Smooth muscle cell (in vitro differentiated cells): ENCODE data around the gene SERPINB10. TPM values are rescaled to one million over a fixed set of nuclear protein-coding genes. Genes with fewer than 3 reads are reported as not detected.

Experiments used
- DNase-seq: peaks from one replicate; lab custom pipeline; 2025; ENCODE audit not compliant: unreplicated experiment; lab: John Stamatoyannopoulos, UW
- H2AFZ ChIP-seq: fragments of 200-600 bp; sonication (generic); 2 replicates; pipeline ENCODE4 v1.6.0; 2016; ENCODE audit warnings: antibody characterized with exemption, low read depth, mild to moderate bottlenecking
- H3F3A ChIP-seq: fragments of 200-600 bp; sonication (generic); 2 replicates; pipeline ENCODE4 v1.6.0; 2017; ENCODE audit warnings: antibody characterized with exemption, low read depth
- H3K27ac ChIP-seq: fragments of 200-600 bp; sonication (generic); 2 replicates; pipeline ENCODE4 v1.5.1; 2016; ENCODE audit warnings: low read depth, mild to moderate bottlenecking
- H3K27me3 ChIP-seq: fragments of 200-600 bp; sonication (generic); 2 replicates; pipeline ENCODE4 v1.6.1; 2016; ENCODE audit warnings: low read depth, mild to moderate bottlenecking
- H3K36me3 ChIP-seq: fragments of 200-600 bp; sonication (generic); 2 replicates; pipeline ENCODE4 v1.5.1; 2016; ENCODE audit warnings: low read depth
- H3K4me1 ChIP-seq: fragments of 200-600 bp; sonication (generic); 2 replicates; pipeline ENCODE4 v1.5.1; 2016; ENCODE audit warnings: low read depth
- H3K4me2 ChIP-seq: fragments of 200-600 bp; sonication (generic); 2 replicates; pipeline ENCODE4 v1.6.0; 2016; ENCODE audit warnings: mild to moderate bottlenecking
- H3K4me3 ChIP-seq: fragments of 200-600 bp; sonication (generic); 2 replicates; pipeline ENCODE4 v1.5.1; 2016; ENCODE audit warnings: mild to moderate bottlenecking
- H3K79me2 ChIP-seq: fragments of 200-600 bp; sonication (generic); 2 replicates; pipeline ENCODE4 v1.6.0; 2016; ENCODE audit warnings: low read depth, mild to moderate bottlenecking
- H3K9ac ChIP-seq: fragments of 200-600 bp; sonication (generic); 2 replicates; pipeline ENCODE4 v1.6.0; 2016; ENCODE audit warnings: low read depth
- H3K9me3 ChIP-seq: fragments of 200-600 bp; sonication (generic); replicated peaks from 2 replicates; pipeline ENCODE4 v1.5.1; 2016; ENCODE audit warnings: low read depth
- H4K20me1 ChIP-seq: fragments of 200-600 bp; sonication (generic); 2 replicates; pipeline ENCODE4 v1.6.0; 2016; ENCODE audit warnings: low read depth
- WGBS: methylation state at CpG from one replicate; pipeline ENCODE4 v1.1.7; 2016; ENCODE audit warnings: low lambda C conversion rate; 5-methylcytosine and 5-hydroxymethylcytosine counted together
- polyA plus RNA-seq: library from polyadenylated mRNA; unstranded; fragments of >200 nt; fragmentation: Nextera tagmentation; extraction: Ambion mirVana; gene quantifications from 2 replicates; pipeline ENCODE4 v1.2.1, GENCODE V29; 2016
- total RNA-seq: library from RNA; depleted of rRNA; stranded (reverse); fragments of >200 nt; gene quantifications from 2 replicates; pipeline ENCODE4 v1.2.3, GENCODE V29; 2014
- TF ChIP-seq, protein P1 (sequence below): fragments of 200-600 bp; sonication (generic); IDR thresholded peaks from 2 replicates; pipeline ENCODE4 v1.5.1; 2017; ENCODE audit warnings: borderline replicate concordance, mild to moderate bottlenecking, antibody characterized with exemption; ENCODE audit not compliant: insufficient read depth, poor library complexity, severe bottlenecking

SERPINB10 gene
- total and polyA plus RNA-seq, 2 experiments from 2014 or later: 0.31 TPM; not detected in 1

DNA sequence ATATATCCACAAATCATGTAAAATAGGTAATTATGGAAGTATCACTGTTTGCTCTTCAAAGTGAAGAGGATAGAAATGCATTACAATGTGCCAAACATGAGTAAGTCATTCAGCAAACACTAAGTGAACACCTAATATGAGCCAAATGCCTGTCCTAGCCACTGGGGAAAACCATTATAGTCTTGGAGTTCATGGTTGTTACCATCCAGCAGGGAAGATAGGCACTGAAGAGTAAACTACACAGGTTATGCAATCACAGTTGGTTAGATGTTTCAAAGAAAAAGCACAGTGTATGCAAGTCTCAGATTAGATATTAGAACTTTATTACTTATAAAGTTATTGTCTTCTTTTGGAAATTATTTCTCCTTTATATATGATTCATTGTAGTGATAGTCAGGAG is 24.1 kb upstream of the SERPINB10 start:
- H3K79me2 ChIP-seq: no peaks in the 10 kb centered on the region
- no peak for DNase-seq
- H3K4me3 ChIP-seq: no peak overlapping the region
- H4K20me1 ChIP-seq: no peaks in the 10 kb centered on the region
- H3K36me3 ChIP-seq: no peaks in the 10 kb centered on the region
- H3F3A ChIP-seq: no peaks in the 10 kb centered on the region
- H3K27me3 ChIP-seq: no peaks in the 10 kb centered on the region
- H3K9ac ChIP-seq: no peak overlapping the region
- H2AFZ ChIP-seq: no peak overlapping the region
- H3K9me3 ChIP-seq: no peaks in the 10 kb centered on the region
- peaks cover 5% of the 10 kb centered on the region for H3K4me1 ChIP-seq
- no peak overlapping the region for H3K27ac ChIP-seq
- no peak overlapping the region for H3K4me2 ChIP-seq
- TF ChIP-seq, protein P1, sequence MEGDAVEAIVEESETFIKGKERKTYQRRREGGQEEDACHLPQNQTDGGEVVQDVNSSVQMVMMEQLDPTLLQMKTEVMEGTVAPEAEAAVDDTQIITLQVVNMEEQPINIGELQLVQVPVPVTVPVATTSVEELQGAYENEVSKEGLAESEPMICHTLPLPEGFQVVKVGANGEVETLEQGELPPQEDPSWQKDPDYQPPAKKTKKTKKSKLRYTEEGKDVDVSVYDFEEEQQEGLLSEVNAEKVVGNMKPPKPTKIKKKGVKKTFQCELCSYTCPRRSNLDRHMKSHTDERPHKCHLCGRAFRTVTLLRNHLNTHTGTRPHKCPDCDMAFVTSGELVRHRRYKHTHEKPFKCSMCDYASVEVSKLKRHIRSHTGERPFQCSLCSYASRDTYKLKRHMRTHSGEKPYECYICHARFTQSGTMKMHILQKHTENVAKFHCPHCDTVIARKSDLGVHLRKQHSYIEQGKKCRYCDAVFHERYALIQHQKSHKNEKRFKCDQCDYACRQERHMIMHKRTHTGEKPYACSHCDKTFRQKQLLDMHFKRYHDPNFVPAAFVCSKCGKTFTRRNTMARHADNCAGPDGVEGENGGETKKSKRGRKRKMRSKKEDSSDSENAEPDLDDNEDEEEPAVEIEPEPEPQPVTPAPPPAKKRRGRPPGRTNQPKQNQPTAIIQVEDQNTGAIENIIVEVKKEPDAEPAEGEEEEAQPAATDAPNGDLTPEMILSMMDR: no peak

GRCh38 chr18:63887424-63887823 is 20.3 kb upstream of the SERPINB10 start, which contains the start of gene SERPINB2:
Gene SERPINB2, plus strand, starts transcription at chr18:63887705. Its CDS starts 3,740 bp downstream, at chr18:63891445.
- WGBS: 36% methylated on average over 1 of the region's 1 CpG
- no peaks in the 10 kb centered on the region for H3K9me3 ChIP-seq
- no peak for DNase-seq
- peaks cover under 1% of the 10 kb centered on the region for H3K4me1 ChIP-seq
- no peak within 1 kb of the TSS for H2AFZ ChIP-seq
- no peaks in the 10 kb centered on the region for H3K36me3 ChIP-seq
- no peaks in the 10 kb centered on the region for H3K79me2 ChIP-seq
- no peak within 1 kb of the TSS for H3K9ac ChIP-seq
- H3K4me3 ChIP-seq: no peak within 1 kb of the TSS
- TF ChIP-seq, protein P1: no peak
- H3F3A ChIP-seq: no peaks in the 10 kb centered on the region
- no peaks in the 10 kb centered on the region for H3K27me3 ChIP-seq
- H3K27ac ChIP-seq: no peak within 1 kb of the TSS
- H4K20me1 ChIP-seq: no peaks in the 10 kb centered on the region
- H3K4me2 ChIP-seq: peak within 1 kb of the TSS; percentile 15

- WGBS: 59% methylated on average over 1 of the region's 1 CpG
- no peaks in the 10 kb centered on the region for H3K27me3 ChIP-seq
- no peaks in the 10 kb centered on the region for H3K79me2 ChIP-seq
- H3K9ac ChIP-seq: no peak overlapping the region
- H3K27ac ChIP-seq: no peak overlapping the region
- no peaks in the 10 kb centered on the region for H3F3A ChIP-seq
- H3K4me3 ChIP-seq: no peak overlapping the region
- H3K4me1 ChIP-seq: no peaks in the 10 kb centered on the region
- no peaks in the 10 kb centered on the region for H4K20me1 ChIP-seq
- TF ChIP-seq, protein P1: no peak
- no peaks in the 10 kb centered on the region for H3K36me3 ChIP-seq
- no peak overlapping the region for H3K4me2 ChIP-seq
- DNase-seq: no peak
- no peaks in the 10 kb centered on the region for H3K9me3 ChIP-seq
- H2AFZ ChIP-seq: no peak overlapping the region
Measured at GRCh38 chr18:63888470-63889190, 19.1 kb upstream of the SERPINB10 start.

DNA sequence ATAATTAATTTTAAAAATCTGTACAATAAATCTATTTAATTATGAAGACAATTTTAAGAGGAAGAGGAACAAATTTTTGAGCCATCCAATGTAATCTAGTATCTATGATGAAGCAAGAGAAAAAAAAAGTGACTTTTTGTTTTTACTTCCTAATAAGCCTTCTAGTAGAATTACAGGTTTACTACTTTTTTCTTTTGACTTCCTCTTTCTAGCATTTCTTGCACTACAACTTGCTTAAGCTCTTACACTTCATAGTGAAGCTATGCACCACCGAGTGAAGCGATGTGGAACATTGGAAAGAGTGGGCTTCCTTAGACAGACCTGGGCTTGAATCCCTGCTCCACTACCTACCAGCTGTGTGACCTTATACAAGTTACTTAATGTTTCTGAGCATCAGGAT is 18.1 kb upstream of the SERPINB10 start:
- Histone ChIP-seq H3K9me3 (no peaks in the 10 kb centered on the region), H3K36me3 (no peaks in the 10 kb centered on the region), H3F3A (no peaks in the 10 kb centered on the region), H4K20me1 (no peaks in the 10 kb centered on the region), H3K27ac (no peak overlapping the region), H3K79me2 (no peaks in the 10 kb centered on the region), H3K4me1 (no peaks in the 10 kb centered on the region), H3K4me2 (no peak overlapping the region), H3K9ac (no peak overlapping the region), H2AFZ (no peak overlapping the region), H3K4me3 (no peak overlapping the region), H3K27me3 (no peaks in the 10 kb centered on the region)
- TF ChIP-seq, protein P1: no peak
- no peak for DNase-seq
- WGBS: 92% methylated on average over 2 of the region's 2 CpGs
